GM19025 (cell line): Measurements from ENCODE around the gene COA3.
A peak's percentile ranks its signal among the peaks of the same experiment; 100 is the strongest.

ENCODE experiments used
- ATAC-seq: cut with Tn5 transposase; IDR thresholded peaks from one replicate; pipeline ENCODE4 v1.9.1; 2021; ENCODE audit warnings: mild to moderate bottlenecking, low read depth, moderate library complexity; ENCODE audit not compliant: unreplicated experiment

The COA3 gene

GRCh38 chr17:42760652-42761581, 37.6 kb downstream of the COA3 start, which contains the start of gene RAMP2:
Gene RAMP2 (plus strand): TSS chr17:42761227. CDS start chr17:42761262, 35 bp downstream.
- ATAC-seq = no peak

GRCh38 chr17:42759982-42760651, 38.4 kb downstream of the COA3 start:
- peak; percentile 60 for ATAC-seq

GRCh38 chr17:42754782-42755181, 43.7 kb downstream of the COA3 start:
- no peak for ATAC-seq

GRCh38 chr17:42751628-42752027, 46.9 kb downstream of the COA3 start:
- ATAC-seq = no peak

GRCh38 chr17:42750739-42751344, 47.7 kb downstream of the COA3 start:
- no peak for ATAC-seq

- ATAC-seq = no peak
These were observed 49.4 kb downstream of the COA3 start for GRCh38 chr17:42748908-42749798.

GRCh38 chr17:42748202-42748907, 50.1 kb downstream of the COA3 start:
- no peak for ATAC-seq
